Mammary epithelial cell (primary cell): ENCODE measurements around the gene SLC52A3.

Experiments used
- CTCF ChIP-seq, 2 donors: IDR thresholded peaks in 1 of 2; conservative IDR thresholded peaks in 1 of 2; 2 replicates each; pipeline ENCODE4 v1.5.1; 2011 to 2012; ENCODE audit warnings: inconsistent platforms in 2 of 2, low read length in 2 of 2, mild to moderate bottlenecking in 2 of 2, control low read depth in 1 of 2, low read depth in 1 of 2; ENCODE audit not compliant: insufficient read depth in 1 of 2; ENCODE audit errors: extremely low read depth in 1 of 2
- EZH2 ChIP-seq: IDR thresholded peaks from 2 replicates; pipeline ENCODE4 v1.6.1; 2012; ENCODE audit warnings: low read length, inconsistent platforms, borderline replicate concordance

- no peak for TF ChIP-seq CTCF (conservative IDR thresholded peaks at IDR 0.05 in 1 of 2, IDR thresholded peaks at IDR 0.05 in 1 of 2; ENCODE audit: extremely low read depth in 1 of 2, insufficient read depth in 1 of 2, low read depth in 1 of 2, low read length in 2 of 2)
- no peak for TF ChIP-seq EZH2
Measured at GRCh38 chr20:787825-788224, 19.5 kb upstream of the SLC52A3 start.
